ENCODE results near the gene EPB41L4A.

Gene EPB41L4A

DNA sequence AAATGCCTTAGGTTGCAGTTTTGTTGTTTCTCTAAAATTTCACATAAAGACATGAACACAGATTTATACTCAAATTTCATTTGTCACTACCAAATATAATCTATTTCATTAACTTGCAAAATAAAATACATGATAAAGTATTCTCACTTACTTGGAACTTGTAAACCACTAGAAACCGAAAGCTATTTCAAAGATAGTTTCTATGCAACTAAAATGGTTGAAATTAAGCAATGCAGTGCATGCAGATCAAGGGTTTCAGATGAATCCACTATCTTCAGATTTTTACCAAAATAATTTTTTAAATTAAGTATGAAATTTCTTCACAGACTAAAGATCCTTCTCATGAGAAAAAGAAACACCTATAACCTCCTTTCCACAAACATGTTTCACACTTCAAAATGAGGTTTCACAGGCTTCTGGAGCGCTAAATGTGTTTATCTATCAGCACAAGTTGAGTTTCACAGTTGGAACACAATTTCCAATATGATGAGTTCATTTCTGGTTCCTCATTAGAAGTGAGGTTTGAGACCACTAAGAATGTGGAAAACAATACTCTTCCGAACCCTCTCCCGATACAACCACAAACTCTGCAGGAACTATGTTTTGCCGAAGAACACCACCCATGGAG lies 63.9 kb downstream of the EPB41L4A start:
- DNase-seq (ENCODE audit: low spot score) = no peak

DNA sequence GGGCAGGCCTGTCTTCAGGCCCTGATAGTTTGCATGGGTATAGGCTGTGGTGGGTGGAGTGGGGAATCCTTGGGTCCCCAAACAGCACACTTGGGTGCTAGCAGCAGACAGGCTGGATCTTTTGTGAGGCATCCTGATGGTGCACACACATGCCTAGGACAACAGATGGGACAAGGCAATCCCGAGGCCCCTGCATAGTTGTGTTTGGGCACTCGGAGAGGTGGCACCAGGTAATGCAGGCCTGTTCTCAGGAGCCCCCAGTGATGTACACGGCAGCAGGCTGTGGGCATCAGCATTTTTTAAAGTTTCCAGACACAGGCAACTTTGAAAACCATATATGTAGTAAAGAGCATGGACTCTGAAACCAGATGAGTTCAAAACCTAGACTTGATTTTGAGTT lies 65.4 kb downstream of the EPB41L4A start:
- no peak for DNase-seq (ENCODE audit: low spot score)

GRCh38 chr5:112351225-112351624 lies 67.9 kb downstream of the EPB41L4A start:
- DNase-seq (ENCODE audit: low spot score) = no peak

- DNase-seq (ENCODE audit: low spot score) = no peak
These were observed 68.5 kb downstream of the EPB41L4A start for GRCh38 chr5:112350626-112351025.

DNA sequence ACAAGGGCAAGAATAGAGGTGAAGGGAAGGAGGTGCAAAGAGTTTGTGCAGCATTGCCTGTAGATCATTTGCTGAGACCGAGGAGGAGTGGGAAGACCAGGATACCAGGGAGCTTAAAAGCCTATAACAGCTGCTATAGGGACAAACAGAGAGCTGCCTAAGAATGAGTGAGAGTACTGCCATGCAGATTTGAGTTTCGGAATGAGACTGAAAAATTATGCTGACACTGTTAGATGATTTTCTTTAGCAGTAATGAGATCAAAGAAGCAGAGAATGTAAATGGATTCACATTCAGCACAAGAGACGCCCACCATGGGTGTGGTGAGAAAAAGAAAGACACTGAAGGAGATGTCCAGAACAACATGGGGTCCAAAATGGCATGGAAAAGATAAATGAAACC lies 69.7 kb downstream of the EPB41L4A start:
- DNase-seq (ENCODE audit: low spot score) = no peak

- no peak for DNase-seq (ENCODE audit: low spot score)
These were observed 70.2 kb downstream of the EPB41L4A start for GRCh38 chr5:112348915-112349314.

GRCh38 chr5:112348387-112348786 lies 70.7 kb downstream of the EPB41L4A start:
- no peak for DNase-seq (ENCODE audit: low spot score)

DNA sequence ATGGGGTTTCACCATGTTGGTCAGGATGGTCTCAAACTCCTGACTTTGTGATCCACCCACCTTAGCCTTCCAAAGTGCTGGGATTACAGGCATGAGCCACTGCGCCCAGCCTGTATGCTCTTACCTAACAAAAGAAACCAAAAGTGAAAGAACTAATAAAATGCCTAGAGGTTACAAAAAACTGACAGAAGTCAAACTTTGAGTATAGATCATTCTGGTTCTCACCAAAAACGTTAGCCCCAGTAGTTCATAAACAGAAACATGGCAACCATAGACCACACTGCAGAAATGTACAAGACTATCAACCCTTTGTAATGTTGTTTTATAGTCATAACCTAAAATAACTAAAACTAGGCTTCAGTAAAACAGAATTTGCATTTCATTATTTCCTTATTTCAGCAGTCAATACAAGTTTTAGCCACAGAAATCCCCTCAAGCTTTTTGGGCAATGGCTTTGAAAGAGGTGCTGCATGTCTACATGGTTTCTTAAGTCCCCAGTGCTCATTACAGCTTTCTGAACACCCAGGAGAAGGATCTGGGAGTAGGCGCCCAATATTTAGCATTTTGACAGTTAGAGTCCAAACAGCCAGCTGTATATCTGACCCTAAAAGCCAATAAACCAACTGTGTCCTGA lies 72.5 kb downstream of the EPB41L4A start:
- no peak for DNase-seq (ENCODE audit: low spot score)

- DNase-seq (ENCODE audit: low spot score) = no peak
These were observed 74.5 kb downstream of the EPB41L4A start for GRCh38 chr5:112344540-112344939.

GRCh38 chr5:112342389-112342788 lies 76.7 kb downstream of the EPB41L4A start:
- DNase-seq (ENCODE audit: low spot score) = no peak

DNA sequence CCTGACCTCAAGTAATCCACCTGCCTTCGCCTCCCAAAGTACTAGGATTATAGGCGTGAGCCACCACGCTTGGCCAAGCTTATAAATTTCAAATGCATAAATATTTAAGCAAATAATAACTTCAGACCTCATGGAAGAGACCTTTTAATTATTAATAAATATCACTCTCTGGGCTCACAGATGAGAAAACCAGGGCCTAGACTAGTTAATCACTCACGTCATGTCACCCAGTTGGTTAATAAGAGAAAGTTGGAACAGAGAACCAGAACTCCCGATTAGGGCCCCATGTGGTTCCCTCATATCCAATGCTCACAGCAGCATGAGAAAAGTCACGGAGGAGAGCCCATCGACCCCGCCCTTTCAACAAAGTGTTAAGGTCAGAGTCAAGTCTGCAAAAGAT lies 79.3 kb downstream of the EPB41L4A start:
- no peak for DNase-seq (ENCODE audit: low spot score)

GRCh38 chr5:112338681-112339337 lies 80.3 kb downstream of the EPB41L4A start:
- no peak for DNase-seq (ENCODE audit: low spot score)

DNA sequence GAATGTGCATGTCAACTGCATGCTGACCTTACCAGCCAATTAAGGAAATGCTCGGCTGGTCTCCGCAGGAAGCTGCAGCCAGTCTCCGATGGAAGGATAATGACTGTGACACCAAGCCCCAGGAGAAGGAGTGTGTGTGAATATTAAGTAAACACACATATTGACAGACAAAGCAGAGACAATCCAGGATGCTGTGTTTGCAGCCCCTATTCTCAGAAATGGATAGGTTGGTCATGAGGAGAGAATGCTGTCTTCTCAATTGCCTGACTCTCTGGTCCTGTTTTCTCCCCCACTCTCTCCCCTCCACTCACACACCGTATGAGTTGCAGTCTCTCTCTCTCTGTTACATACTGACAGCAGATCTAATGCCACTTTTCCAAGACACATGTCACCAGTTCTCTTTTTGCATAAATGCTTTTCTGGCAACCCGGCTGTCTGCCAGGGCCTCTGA lies 85.7 kb downstream of the EPB41L4A start:
- DNase-seq (ENCODE audit: low spot score) = no peak

GRCh38 chr5:112331892-112332291 lies 87.2 kb downstream of the EPB41L4A start:
- no peak for DNase-seq (ENCODE audit: low spot score)

- no peak for DNase-seq (ENCODE audit: low spot score)
These were observed 89.5 kb downstream of the EPB41L4A start for GRCh38 chr5:112329419-112330090.

DNA sequence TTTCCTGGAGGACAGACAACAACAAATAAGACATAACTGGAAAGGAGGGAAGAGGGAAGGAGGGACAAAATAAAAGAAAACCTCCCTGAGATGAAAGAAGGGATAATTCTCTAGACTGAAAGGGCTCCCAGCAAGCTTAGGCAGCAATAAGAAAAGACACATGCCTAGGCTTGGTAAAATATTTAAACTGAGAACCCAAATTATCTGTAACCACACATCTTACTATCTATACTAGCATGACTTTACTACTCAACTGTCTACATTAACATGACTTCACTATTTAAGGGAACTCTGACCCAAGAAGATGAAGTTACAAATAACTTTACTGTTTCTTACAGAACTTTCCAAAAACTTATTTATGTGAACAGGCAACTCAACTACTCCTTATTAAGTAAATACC lies 95.9 kb downstream of the EPB41L4A start:
- no peak for DNase-seq (ENCODE audit: low spot score)

DNA sequence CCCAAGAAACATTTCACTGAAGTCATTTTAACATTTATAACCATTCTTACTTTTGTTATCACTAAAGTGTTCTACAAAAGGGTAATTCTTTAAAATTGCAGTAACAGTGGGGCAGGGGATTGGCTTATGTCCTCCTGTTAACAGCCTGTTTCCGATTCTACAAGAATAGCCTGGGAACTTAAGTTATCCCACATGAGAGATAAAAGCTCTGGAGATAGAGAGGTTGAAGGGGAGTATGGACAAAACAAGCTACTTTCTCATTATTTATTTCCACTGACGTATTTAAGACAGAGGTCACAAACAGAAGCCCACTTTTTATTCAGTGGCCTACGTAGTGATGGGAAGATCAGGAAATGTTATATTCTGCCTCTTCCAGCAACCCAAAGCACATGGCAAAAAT lies 98.7 kb downstream of the EPB41L4A start:
- no peak for DNase-seq (ENCODE audit: low spot score)

GRCh38 chr5:112318346-112318745 lies 100.7 kb downstream of the EPB41L4A start:
- no peak for DNase-seq (ENCODE audit: low spot score)

- DNase-seq (ENCODE audit: low spot score) = no peak
These were observed 101.2 kb downstream of the EPB41L4A start for GRCh38 chr5:112317866-112318265.

- no peak for DNase-seq (ENCODE audit: low spot score)
These were observed 102.3 kb downstream of the EPB41L4A start for GRCh38 chr5:112316731-112317130.

GRCh38 chr5:112316006-112316405 lies 103.1 kb downstream of the EPB41L4A start:
- DNase-seq (ENCODE audit: low spot score) = no peak

DNA sequence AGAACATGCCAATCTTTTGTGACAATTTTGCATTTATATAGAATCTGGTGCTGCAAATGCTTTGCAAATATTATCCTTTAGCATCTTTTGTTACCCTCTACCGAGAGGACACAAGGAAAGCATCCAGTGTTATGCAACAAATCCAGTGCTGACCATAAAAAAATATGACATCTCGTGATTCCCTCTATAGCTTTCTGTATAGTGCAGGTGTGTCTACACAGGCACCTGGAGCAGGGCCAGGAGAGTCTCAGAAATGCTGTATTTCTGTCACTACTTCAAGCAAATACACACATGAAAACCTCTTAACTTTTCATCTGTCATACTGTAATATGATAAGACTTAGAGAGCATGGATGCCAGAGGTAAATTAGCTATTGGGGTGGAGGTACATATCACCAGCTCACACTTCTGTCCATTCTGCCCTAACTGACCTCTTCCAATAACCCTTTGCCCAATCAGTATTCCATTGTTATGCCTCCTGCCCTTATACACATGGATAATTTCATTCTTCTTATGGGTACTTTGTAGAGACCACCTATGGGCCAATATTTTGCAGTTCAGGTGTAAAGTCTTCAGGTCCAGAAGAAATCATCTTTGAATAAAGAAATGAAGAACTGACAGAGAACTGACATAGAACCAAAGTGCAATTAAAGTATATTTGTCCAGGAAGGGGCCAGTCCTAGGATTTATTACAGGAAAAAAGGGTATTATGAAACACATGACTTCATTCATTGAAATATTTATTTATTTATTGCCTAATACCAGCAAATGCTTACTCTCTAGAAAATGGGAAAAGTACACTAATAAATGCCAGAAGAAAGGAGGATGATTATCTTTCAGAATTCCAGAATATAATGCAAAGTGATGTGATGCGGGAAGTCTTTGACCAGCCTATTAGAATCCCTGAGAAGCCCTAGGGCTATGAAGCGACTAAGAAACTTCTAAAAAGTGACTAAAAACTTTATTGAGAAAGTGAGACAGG lies 106.5 kb downstream of the EPB41L4A start:
- DNase-seq (ENCODE audit: low spot score) = no peak

Measured in HuH-7 (cell line).